Astrocyte (in vitro differentiated cells and primary cell): ENCODE results near the gene SEH1L. TPM values are rescaled to one million over a fixed set of nuclear protein-coding genes. Genes with fewer than 3 reads are reported as not detected.

Experiments used
- DNase-seq: peaks from one replicate; pipeline ENCODE4 v3.0.0-alpha.2; 2010; ENCODE audit warnings: low read depth
- FAIRE-seq: peaks from 2 replicates; lab custom pipeline; 2011; peaks lifted over from hg19 to GRCh38; lab: Jason Lieb, UNC
- H2AFZ ChIP-seq: 2 replicates; pipeline ENCODE4 v1.6.0; 2012; ENCODE audit warnings: low read depth, low read length, inconsistent platforms
- H3K27ac ChIP-seq: 2 replicates; pipeline ENCODE4 v1.5.1; 2011; ENCODE audit warnings: low read depth, low read length, inconsistent platforms
- H3K27me3 ChIP-seq: 2 replicates; pipeline ENCODE4 v1.6.0; 2011; ENCODE audit warnings: low read length, inconsistent platforms; ENCODE audit not compliant: insufficient read depth
- H3K36me3 ChIP-seq: 2 replicates; pipeline ENCODE4 v1.5.1; 2011; ENCODE audit warnings: low read length, inconsistent platforms; ENCODE audit not compliant: insufficient read depth
- H3K4me1 ChIP-seq: 2 replicates; pipeline ENCODE4 v1.5.1; 2011; ENCODE audit warnings: low read length, inconsistent platforms; ENCODE audit not compliant: insufficient read depth
- H3K4me2 ChIP-seq: 2 replicates; pipeline ENCODE4 v1.6.0; 2012; ENCODE audit warnings: low read length, inconsistent platforms
- H3K4me3 ChIP-seq: 2 replicates; pipeline ENCODE4 v1.5.1; 2011; ENCODE audit warnings: low read depth, mild to moderate bottlenecking, low read length, inconsistent platforms; ENCODE audit not compliant: insufficient read depth
- H3K79me2 ChIP-seq: 2 replicates; pipeline ENCODE4 v1.6.0; 2012; ENCODE audit warnings: mild to moderate bottlenecking, low read length, inconsistent platforms; ENCODE audit not compliant: insufficient read depth
- H3K9ac ChIP-seq: 2 replicates; pipeline ENCODE4 v1.6.0; 2012; ENCODE audit warnings: mild to moderate bottlenecking, low read length, inconsistent platforms
- H3K9me3 ChIP-seq: 2 replicates; pipeline ENCODE4 v1.5.1; 2012; ENCODE audit warnings: low read depth, mild to moderate bottlenecking, low read length, inconsistent platforms; ENCODE audit not compliant: insufficient read depth
- H4K20me1 ChIP-seq: 2 replicates; pipeline ENCODE4 v1.6.0; 2012; ENCODE audit warnings: low read length, inconsistent platforms; ENCODE audit not compliant: insufficient read depth
- H3K27ac Mint-ChIP-seq: one replicate; pipeline ENCODE4 v1.8.0; 2021; ENCODE audit warnings: mild to moderate bottlenecking, mixed read lengths; ENCODE audit not compliant: unreplicated experiment
- H3K27me3 Mint-ChIP-seq: one replicate; pipeline ENCODE4 v1.8.0; 2021; ENCODE audit warnings: low read depth, mixed read lengths; ENCODE audit not compliant: unreplicated experiment
- H3K36me3 Mint-ChIP-seq: one replicate; pipeline ENCODE4 v1.8.0; 2021; ENCODE audit warnings: low read depth, mixed read lengths; ENCODE audit not compliant: unreplicated experiment
- H3K4me1 Mint-ChIP-seq: one replicate; pipeline ENCODE4 v1.8.0; 2021; ENCODE audit warnings: low read depth, mixed read lengths; ENCODE audit not compliant: unreplicated experiment
- H3K4me3 Mint-ChIP-seq: one replicate; pipeline ENCODE4 v1.8.0; 2021; ENCODE audit warnings: mild to moderate bottlenecking, moderate library complexity, mixed read lengths; ENCODE audit not compliant: unreplicated experiment
- H3K9me3 Mint-ChIP-seq: one replicate; pipeline ENCODE4 v1.8.0; 2021; ENCODE audit warnings: mild to moderate bottlenecking, mixed read lengths; ENCODE audit not compliant: unreplicated experiment
- EZH2 ChIP-seq: IDR thresholded peaks from 2 replicates; pipeline ENCODE4 v1.6.1; 2012; ENCODE audit warnings: mild to moderate bottlenecking, low read length, inconsistent platforms; ENCODE audit not compliant: insufficient read depth
- total RNA-seq: library from RNA; stranded (reverse); gene quantifications from 2 replicates; pipeline ENCODE4 v1.2.1, GENCODE V29; 2021
- TF ChIP-seq, protein P1 (sequence below): IDR thresholded peaks from 2 replicates; pipeline ENCODE4 v1.5.1; 2011; ENCODE audit warnings: low read depth, mild to moderate bottlenecking, inconsistent platforms, low read length, moderate library complexity; ENCODE audit not compliant: insufficient read depth

SEH1L gene
- total RNA-seq, 1 donor from 2014 or later = 43.9 TPM

DNA sequence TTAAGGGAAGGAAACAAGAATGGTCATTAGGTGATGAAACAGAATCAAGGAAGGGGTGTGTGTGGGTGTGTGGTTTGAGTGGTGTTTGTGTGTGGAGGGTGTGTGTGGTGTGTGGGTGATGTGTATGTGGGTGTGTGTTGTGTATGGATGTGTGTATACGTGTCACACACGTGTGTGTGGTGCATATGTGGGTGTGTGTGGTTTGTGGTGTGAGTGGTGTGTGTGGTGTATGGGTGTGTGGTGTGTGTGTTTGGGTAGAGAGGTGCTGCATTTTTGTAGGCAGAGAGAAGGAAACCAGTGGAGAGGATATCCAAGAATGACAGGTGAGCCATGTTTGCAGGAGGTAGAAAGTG, 42.3 kb downstream of the SEH1L start:
- Histone ChIP-seq H3K4me3 (peak overlapping the region; percentile 95), H2AFZ (peak overlapping the region; percentile 94), H3K4me2 (peak overlapping the region; percentile 99), H3K4me1 (peaks cover 14% of the 10 kb centered on the region), H3K36me3 (peaks cover 5% of the 10 kb centered on the region), H3K27me3 (no peaks in the 10 kb centered on the region), H3K9me3 (no peaks in the 10 kb centered on the region), H4K20me1 (peaks cover 19% of the 10 kb centered on the region), H3K79me2 (peaks cover 38% of the 10 kb centered on the region), H3K27ac (peak overlapping the region; percentile 90), H3K9ac (peak overlapping the region; percentile 94)
- Mint-ChIP-seq H3K36me3 (peaks cover 3% of the 10 kb centered on the region), H3K27me3 (no peaks in the 10 kb centered on the region), H3K27ac (peak overlapping the region; percentile 42), H3K4me1 (peaks cover 15% of the 10 kb centered on the region), H3K9me3 (no peaks in the 10 kb centered on the region), H3K4me3 (peak overlapping the region; percentile 95)
- peak; percentile 81 for FAIRE-seq
- DNase-seq = peak; percentile 2
- no peak for TF ChIP-seq EZH2
- TF ChIP-seq, protein P1, sequence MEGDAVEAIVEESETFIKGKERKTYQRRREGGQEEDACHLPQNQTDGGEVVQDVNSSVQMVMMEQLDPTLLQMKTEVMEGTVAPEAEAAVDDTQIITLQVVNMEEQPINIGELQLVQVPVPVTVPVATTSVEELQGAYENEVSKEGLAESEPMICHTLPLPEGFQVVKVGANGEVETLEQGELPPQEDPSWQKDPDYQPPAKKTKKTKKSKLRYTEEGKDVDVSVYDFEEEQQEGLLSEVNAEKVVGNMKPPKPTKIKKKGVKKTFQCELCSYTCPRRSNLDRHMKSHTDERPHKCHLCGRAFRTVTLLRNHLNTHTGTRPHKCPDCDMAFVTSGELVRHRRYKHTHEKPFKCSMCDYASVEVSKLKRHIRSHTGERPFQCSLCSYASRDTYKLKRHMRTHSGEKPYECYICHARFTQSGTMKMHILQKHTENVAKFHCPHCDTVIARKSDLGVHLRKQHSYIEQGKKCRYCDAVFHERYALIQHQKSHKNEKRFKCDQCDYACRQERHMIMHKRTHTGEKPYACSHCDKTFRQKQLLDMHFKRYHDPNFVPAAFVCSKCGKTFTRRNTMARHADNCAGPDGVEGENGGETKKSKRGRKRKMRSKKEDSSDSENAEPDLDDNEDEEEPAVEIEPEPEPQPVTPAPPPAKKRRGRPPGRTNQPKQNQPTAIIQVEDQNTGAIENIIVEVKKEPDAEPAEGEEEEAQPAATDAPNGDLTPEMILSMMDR = no peak

- Histone ChIP-seq H2AFZ (peak overlapping the region; percentile 94), H3K4me1 (peaks cover 14% of the 10 kb centered on the region), H3K27me3 (no peaks in the 10 kb centered on the region), H3K79me2 (peaks cover 43% of the 10 kb centered on the region), H3K4me2 (peak overlapping the region; percentile 99), H3K9ac (peak overlapping the region; percentile 94), H3K27ac (peak overlapping the region; percentile 90), H3K4me3 (peak overlapping the region; percentile 95), H3K36me3 (peaks cover 3% of the 10 kb centered on the region), H4K20me1 (peaks cover 23% of the 10 kb centered on the region), H3K9me3 (no peaks in the 10 kb centered on the region)
- Mint-ChIP-seq H3K36me3 (peaks cover 3% of the 10 kb centered on the region), H3K27ac (peak overlapping the region; percentile 6), H3K4me3 (peak overlapping the region; percentile 95), H3K4me1 (peaks cover 15% of the 10 kb centered on the region), H3K9me3 (no peaks in the 10 kb centered on the region), H3K27me3 (no peaks in the 10 kb centered on the region)
- TF ChIP-seq, protein P1 = no peak
- no peak for TF ChIP-seq EZH2
- DNase-seq (no peak), FAIRE-seq (no peak)
Measured at GRCh38 chr18:12990641-12990966, 42.8 kb downstream of the SEH1L start.

DNA sequence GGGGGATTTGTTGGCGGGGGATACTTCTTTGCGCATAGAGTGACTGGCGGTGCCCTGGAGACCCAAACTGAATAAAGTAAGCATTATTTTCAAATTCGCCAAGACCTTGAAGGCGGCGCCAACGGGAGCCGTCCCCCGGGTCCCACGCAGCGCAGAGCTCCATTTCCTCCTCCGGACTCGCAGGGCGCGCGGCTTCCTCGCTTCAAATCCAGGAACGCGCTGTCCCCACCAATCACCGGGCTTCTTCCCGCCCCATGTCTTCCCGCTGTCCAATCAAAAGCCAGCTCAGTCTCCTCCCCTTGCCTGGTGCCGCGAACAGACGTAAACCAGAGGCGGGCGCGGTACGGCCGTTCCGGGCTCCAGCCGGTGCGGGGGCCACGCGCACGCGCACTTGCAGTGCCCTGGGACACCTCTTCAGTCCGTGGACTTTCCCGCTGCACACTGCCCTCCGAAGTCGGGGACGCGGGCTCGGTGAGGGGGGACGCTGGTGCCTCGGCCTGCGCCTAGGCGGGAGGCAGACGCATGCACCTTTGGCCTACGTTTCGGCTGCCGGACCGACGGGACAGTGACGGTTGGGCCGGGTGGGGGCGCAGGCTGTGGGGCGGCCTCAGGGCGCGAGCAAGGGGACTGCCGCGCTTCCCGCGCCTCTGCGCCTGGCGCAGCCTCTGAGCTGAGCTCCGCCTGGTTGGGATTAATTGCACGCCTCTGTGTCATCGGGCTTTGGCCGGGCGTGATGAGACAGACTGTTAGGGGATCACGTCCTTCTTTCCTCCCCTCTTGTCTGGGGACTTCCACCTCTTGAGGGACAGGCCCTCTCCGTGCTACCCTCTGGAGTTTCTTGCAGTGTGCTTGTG, 43.4 kb downstream of the SEH1L start, which contains the start of gene CEP192:
CEP192 (plus strand) TSS at position 396 of the 854 bp plus-strand sequence. CDS start 8,063 bp downstream, outside the sequence.
- Histone ChIP-seq H3K4me1 (peaks cover 14% of the 10 kb centered on the region), H3K27ac (peak within 1 kb of the TSS; percentile 90), H3K79me2 (peaks cover 48% of the 10 kb centered on the region), H3K9ac (peak within 1 kb of the TSS; percentile 94), H3K4me3 (peak within 1 kb of the TSS; percentile 95), H3K27me3 (no peaks in the 10 kb centered on the region), H3K4me2 (peak within 1 kb of the TSS; percentile 99), H3K9me3 (no peaks in the 10 kb centered on the region), H4K20me1 (peaks cover 29% of the 10 kb centered on the region), H2AFZ (peak within 1 kb of the TSS; percentile 94), H3K36me3 (peaks cover 3% of the 10 kb centered on the region)
- no peaks in the 10 kb centered on the region for H3K27me3 Mint-ChIP-seq
- no peak for TF ChIP-seq EZH2
- TF ChIP-seq, protein P1 = no peak
- H3K4me3 Mint-ChIP-seq = peak within 1 kb of the TSS; percentile 95
- peak within 1 kb of the TSS; percentile 82 for H3K27ac Mint-ChIP-seq
- DNase-seq (peak; percentile 97), FAIRE-seq (peak; percentile 32)
- H3K4me1 Mint-ChIP-seq = peaks cover 15% of the 10 kb centered on the region
- peaks cover 3% of the 10 kb centered on the region for H3K36me3 Mint-ChIP-seq
- H3K9me3 Mint-ChIP-seq = no peaks in the 10 kb centered on the region
